Measurements from ENCODE around the gene SELENOW. TPM values are rescaled to one million over a fixed set of nuclear protein-coding genes. Genes with fewer than 3 reads are reported as not detected.
"Not testable (repeated sequence)": the region's sequence is repeated elsewhere in the genome, so short reads cannot be mapped to it uniquely, and the experiment has no call there.

SELENOW gene
- total RNA-seq, 1 experiment from 2014 or later, result 734 TPM

GRCh38 chr19:47756953-47757608 lies 21.4 kb upstream of the SELENOW start:
- DNase-seq (ENCODE audit: low read depth), result no peak

- DNase-seq (ENCODE audit: low read depth), result no peak
Measured at GRCh38 chr19:47757617-47758442, 20.7 kb upstream of the SELENOW start.

- DNase-seq (ENCODE audit: low read depth), result no peak
Measured at GRCh38 chr19:47758443-47758804, 20.1 kb upstream of the SELENOW start.

GRCh38 chr19:47760632-47760999 lies 17.9 kb upstream of the SELENOW start:
- DNase-seq (ENCODE audit: low read depth), result no peak

GRCh38 chr19:47761566-47761965 lies 16.9 kb upstream of the SELENOW start:
- DNase-seq (ENCODE audit: low read depth), result no peak

- no peak for DNase-seq (ENCODE audit: low read depth)
Measured at GRCh38 chr19:47762151-47762550, 16.4 kb upstream of the SELENOW start.

- no peak for DNase-seq (ENCODE audit: low read depth)
Measured at GRCh38 chr19:47762615-47763308, 15.7 kb upstream of the SELENOW start.

- not testable (repeated sequence) for DNase-seq (ENCODE audit: low read depth)
Measured at GRCh38 chr19:47764705-47765104, 13.8 kb upstream of the SELENOW start.

GRCh38 chr19:47765523-47766358 lies 12.8 kb upstream of the SELENOW start:
- DNase-seq (ENCODE audit: low read depth), result peak; percentile 36

- DNase-seq (ENCODE audit: low read depth), result no peak
Measured at GRCh38 chr19:47766359-47766620, 12.2 kb upstream of the SELENOW start.

- no peak for DNase-seq (ENCODE audit: low read depth)
Measured at GRCh38 chr19:47766670-47767069, 11.8 kb upstream of the SELENOW start.

GRCh38 chr19:47767349-47767748 lies 11.2 kb upstream of the SELENOW start:
- no peak for DNase-seq (ENCODE audit: low read depth)

- DNase-seq (ENCODE audit: low read depth), result no peak
Measured at GRCh38 chr19:47768604-47769003, 9.9 kb upstream of the SELENOW start.

GRCh38 chr19:47769534-47769933 lies 9.0 kb upstream of the SELENOW start:
- no peak for DNase-seq (ENCODE audit: low read depth)

- not testable (repeated sequence) for DNase-seq (ENCODE audit: low read depth)
Measured at GRCh38 chr19:47771291-47771690, 7.2 kb upstream of the SELENOW start.

GRCh38 chr19:47776568-47776967 lies 1.9 kb upstream of the SELENOW start:
- no peak for DNase-seq (ENCODE audit: low read depth)

GRCh38 chr19:47777245-47778048 lies 1.1 kb upstream of the SELENOW start:
- not testable (repeated sequence) for DNase-seq (ENCODE audit: low read depth)

- DNase-seq (ENCODE audit: low read depth), result no peak
Measured at GRCh38 chr19:47778954-47779351, 450 bp downstream of the SELENOW start.

GRCh38 chr19:47779524-47780214 lies 1.2 kb downstream of the SELENOW start:
- no peak for DNase-seq (ENCODE audit: low read depth)

GRCh38 chr19:47780215-47780551 lies 1.7 kb downstream of the SELENOW start:
- no peak for DNase-seq (ENCODE audit: low read depth)
